Measurements from ENCODE around the gene BCORL1. TPM values are rescaled to one million over a fixed set of nuclear protein-coding genes. Genes with fewer than 3 reads are reported as not detected.

BCORL1 gene, protein sequence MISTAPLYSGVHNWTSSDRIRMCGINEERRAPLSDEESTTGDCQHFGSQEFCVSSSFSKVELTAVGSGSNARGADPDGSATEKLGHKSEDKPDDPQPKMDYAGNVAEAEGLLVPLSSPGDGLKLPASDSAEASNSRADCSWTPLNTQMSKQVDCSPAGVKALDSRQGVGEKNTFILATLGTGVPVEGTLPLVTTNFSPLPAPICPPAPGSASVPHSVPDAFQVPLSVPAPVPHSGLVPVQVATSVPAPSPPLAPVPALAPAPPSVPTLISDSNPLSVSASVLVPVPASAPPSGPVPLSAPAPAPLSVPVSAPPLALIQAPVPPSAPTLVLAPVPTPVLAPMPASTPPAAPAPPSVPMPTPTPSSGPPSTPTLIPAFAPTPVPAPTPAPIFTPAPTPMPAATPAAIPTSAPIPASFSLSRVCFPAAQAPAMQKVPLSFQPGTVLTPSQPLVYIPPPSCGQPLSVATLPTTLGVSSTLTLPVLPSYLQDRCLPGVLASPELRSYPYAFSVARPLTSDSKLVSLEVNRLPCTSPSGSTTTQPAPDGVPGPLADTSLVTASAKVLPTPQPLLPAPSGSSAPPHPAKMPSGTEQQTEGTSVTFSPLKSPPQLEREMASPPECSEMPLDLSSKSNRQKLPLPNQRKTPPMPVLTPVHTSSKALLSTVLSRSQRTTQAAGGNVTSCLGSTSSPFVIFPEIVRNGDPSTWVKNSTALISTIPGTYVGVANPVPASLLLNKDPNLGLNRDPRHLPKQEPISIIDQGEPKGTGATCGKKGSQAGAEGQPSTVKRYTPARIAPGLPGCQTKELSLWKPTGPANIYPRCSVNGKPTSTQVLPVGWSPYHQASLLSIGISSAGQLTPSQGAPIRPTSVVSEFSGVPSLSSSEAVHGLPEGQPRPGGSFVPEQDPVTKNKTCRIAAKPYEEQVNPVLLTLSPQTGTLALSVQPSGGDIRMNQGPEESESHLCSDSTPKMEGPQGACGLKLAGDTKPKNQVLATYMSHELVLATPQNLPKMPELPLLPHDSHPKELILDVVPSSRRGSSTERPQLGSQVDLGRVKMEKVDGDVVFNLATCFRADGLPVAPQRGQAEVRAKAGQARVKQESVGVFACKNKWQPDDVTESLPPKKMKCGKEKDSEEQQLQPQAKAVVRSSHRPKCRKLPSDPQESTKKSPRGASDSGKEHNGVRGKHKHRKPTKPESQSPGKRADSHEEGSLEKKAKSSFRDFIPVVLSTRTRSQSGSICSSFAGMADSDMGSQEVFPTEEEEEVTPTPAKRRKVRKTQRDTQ (N-terminal part only)
- 1 to 10 TPM; 2.7 to 9.0 (median 4.8) TPM for total RNA-seq
- long read RNA-seq: 0 reads

- WGBS (ENCODE audit: insufficient coverage, low coverage, low lambda C conversion rate, missing lambda C conversion rate): 23% methylated on average over 56 of the region's 74 CpGs
These were observed at the start of gene BCORL1 for GRCh38 chrX:129982300-129983251. Gene BCORL1 (plus strand): TSS chrX:129982635. CDS start chrX:130005232, 22,597 bp downstream.

GRCh38 chrX:129932821-129933321, 49.6 kb upstream of the BCORL1 start:
- Histone ChIP-seq H3K36me3 (no peaks in the 10 kb centered on the region), H3K27me3 (no peaks in the 10 kb centered on the region), H3K27ac (no peak overlapping the region), H3K4me1 (no peaks in the 10 kb centered on the region), H3K4me3 (peak overlapping the region; percentile 16 to 52 (median 21)), H3K9me3 (no peaks in the 10 kb centered on the region)
- TF ChIP-seq POLR2A (IDR thresholded peaks at IDR 0.05) (no peak), CTCF (IDR thresholded peaks at IDR 0.05) (no peak)
- no peak for ATAC-seq
- intact Hi-C loops (cut with DNase I): no loop called here
- WGBS (ENCODE audit: insufficient coverage, low coverage, low lambda C conversion rate, missing lambda C conversion rate): 26% methylated on average over 7 of the region's 47 CpGs
- DNase-seq: peak; percentile 41 to 62 (median 48)

More at GRCh38 chrX:129982300-129983251, at the start of gene BCORL1:
- ATAC-seq (peak; percentile 93 to 94 (median 93)), DNase-seq (peak; percentile 91 to 93 (median 92))
- H3K27me3 ChIP-seq: no peaks in the 10 kb centered on the region
- no peaks in the 10 kb centered on the region for H3K9me3 ChIP-seq
- intact Hi-C loops (cut with DNase I): no loop called here
- no peaks in the 10 kb centered on the region for H3K36me3 ChIP-seq
- H3K4me3 ChIP-seq: peak within 1 kb of the TSS in 1 of 3 donors; percentile 45
- TF ChIP-seq POLR2A (IDR thresholded peaks at IDR 0.05): peak; percentile 69
- no peak for TF ChIP-seq CTCF (IDR thresholded peaks at IDR 0.05)
- no peaks in the 10 kb centered on the region for H3K4me1 ChIP-seq
- H3K27ac ChIP-seq: peak within 1 kb of the TSS in 2 of 3 donors; percentile 29 to 46

GRCh38 chrX:129933700-129934099, 48.7 kb upstream of the BCORL1 start:
- Histone ChIP-seq H3K27me3 (no peaks in the 10 kb centered on the region), H3K4me1 (no peaks in the 10 kb centered on the region), H3K9me3 (no peaks in the 10 kb centered on the region), H3K27ac (no peak overlapping the region), H3K36me3 (no peaks in the 10 kb centered on the region), H3K4me3 (no peak overlapping the region)
- no peak for TF ChIP-seq POLR2A (IDR thresholded peaks at IDR 0.05)
- TF ChIP-seq CTCF (IDR thresholded peaks at IDR 0.05): no peak
- intact Hi-C loops (cut with DNase I): no loop called here
- ATAC-seq (no peak), DNase-seq (no peak)
- WGBS (ENCODE audit: insufficient coverage, low coverage, low lambda C conversion rate, missing lambda C conversion rate): 48% methylated on average over 5 of the region's 7 CpGs
